ENCODE results near the gene ERBB2. TPM values are rescaled to one million over a fixed set of nuclear protein-coding genes. Genes with fewer than 3 reads are reported as not detected.

Gene ERBB2
- total RNA-seq, 2 experiments from 2014 or later: 6.4 to 6.6 TPM

- no peak overlapping the region for H3K27ac Mint-ChIP-seq
- H3K4me3 Mint-ChIP-seq: no peak overlapping the region
- DNase-seq: peak; percentile 29
- no peaks in the 10 kb centered on the region for H3K27me3 Mint-ChIP-seq
- H3K9me3 Mint-ChIP-seq: no peaks in the 10 kb centered on the region
- H3K4me1 Mint-ChIP-seq: peaks cover 16% of the 10 kb centered on the region
- H3K36me3 Mint-ChIP-seq: peaks cover 2% of the 10 kb centered on the region
- no peak for ATAC-seq (ENCODE audit: low read depth)
- POLR2A ChIA-PET: no interaction called here
These were observed 50.5 kb downstream of the ERBB2 start for GRCh38 chr17:39750131-39751015.

- no peak for ATAC-seq (ENCODE audit: low read depth)
- H3K9me3 Mint-ChIP-seq: no peaks in the 10 kb centered on the region
- no peak overlapping the region for H3K4me3 Mint-ChIP-seq
- no peak for DNase-seq
- H3K4me1 Mint-ChIP-seq: peaks cover 22% of the 10 kb centered on the region
- peaks cover 2% of the 10 kb centered on the region for H3K36me3 Mint-ChIP-seq
- no peak overlapping the region for H3K27ac Mint-ChIP-seq
- POLR2A ChIA-PET: no interaction called here
- H3K27me3 Mint-ChIP-seq: no peaks in the 10 kb centered on the region
These were observed 51.2 kb downstream of the ERBB2 start for GRCh38 chr17:39751016-39751543.

GRCh38 chr17:39751637-39752036, 51.8 kb downstream of the ERBB2 start:
- POLR2A ChIA-PET: interaction anchor here (0.6 kb wide), 1 partner anchor 17 kb away, joined by 3 read pairs; no protein-coding TSS in a partner anchor
- no peak overlapping the region for H3K4me3 Mint-ChIP-seq

GRCh38 chr17:39752241-39752881, 52.5 kb downstream of the ERBB2 start:
- POLR2A ChIA-PET: interaction anchor here (0.6 to 1.8 kb wide), 5 partner anchors 18 to 228 kb away, joined by 3 to 5 read pairs (median 3); partner anchors contain the start of gene PSMD3
- H3K27ac Mint-ChIP-seq: peak overlapping the region; percentile 83
- H3K4me1 Mint-ChIP-seq: peaks cover 30% of the 10 kb centered on the region
- DNase-seq: peak; percentile 8
- no peak for ATAC-seq (ENCODE audit: low read depth)
- H3K9me3 Mint-ChIP-seq: no peaks in the 10 kb centered on the region
- peaks cover 2% of the 10 kb centered on the region for H3K36me3 Mint-ChIP-seq
- H3K27me3 Mint-ChIP-seq: no peaks in the 10 kb centered on the region
- peak overlapping the region; percentile 76 for H3K4me3 Mint-ChIP-seq

More at GRCh38 chr17:39751637-39752036, 51.8 kb downstream of the ERBB2 start:
- H3K27ac Mint-ChIP-seq: no peak overlapping the region
- H3K36me3 Mint-ChIP-seq: peaks cover 2% of the 10 kb centered on the region
- H3K9me3 Mint-ChIP-seq: no peaks in the 10 kb centered on the region
- peak; percentile 23 for DNase-seq
- peaks cover 25% of the 10 kb centered on the region for H3K4me1 Mint-ChIP-seq
- H3K27me3 Mint-ChIP-seq: no peaks in the 10 kb centered on the region
- no peak for ATAC-seq (ENCODE audit: low read depth)

- ATAC-seq (ENCODE audit: low read depth): peak; percentile 19
- Mint-ChIP-seq H3K36me3 (peaks cover 5% of the 10 kb centered on the region), H3K4me1 (peaks cover 43% of the 10 kb centered on the region), H3K27me3 (no peaks in the 10 kb centered on the region), H3K9me3 (no peaks in the 10 kb centered on the region), H3K4me3 (peak overlapping the region; percentile 88), H3K27ac (peak overlapping the region; percentile 93)
- POLR2A ChIA-PET: interaction anchor here (1.1 to 1.8 kb wide), 4 partner anchors 40 to 227 kb away, joined by 3 to 5 read pairs (median 3); partner anchors contain the start of gene PSMD3
- no peak for DNase-seq
These were observed 53.8 kb downstream of the ERBB2 start for GRCh38 chr17:39753514-39754160.

- Mint-ChIP-seq H3K27ac (peak overlapping the region; percentile 93), H3K9me3 (no peaks in the 10 kb centered on the region), H3K27me3 (no peaks in the 10 kb centered on the region), H3K36me3 (peaks cover 10% of the 10 kb centered on the region), H3K4me3 (peak overlapping the region; percentile 88), H3K4me1 (peaks cover 47% of the 10 kb centered on the region)
- peak; percentile 99 for DNase-seq
- POLR2A ChIA-PET: interaction anchor here (0.6 to 2.5 kb wide), 15 partner anchors 15 to 226 kb away, joined by 3 to 17 read pairs (median 5); partner anchors contain the start of genes IKZF3, LRRC3C, MIEN1 and ORMDL3
- peak; percentile 90 for ATAC-seq (ENCODE audit: low read depth)
These were observed 54.5 kb downstream of the ERBB2 start for GRCh38 chr17:39754161-39754957.

- H3K36me3 Mint-ChIP-seq: peaks cover 10% of the 10 kb centered on the region
- H3K27me3 Mint-ChIP-seq: no peaks in the 10 kb centered on the region
- H3K9me3 Mint-ChIP-seq: no peaks in the 10 kb centered on the region
- POLR2A ChIA-PET: interaction anchor here (0.6 to 2.5 kb wide), 16 partner anchors 15 to 267 kb away, joined by 3 to 17 read pairs (median 4); partner anchors contain the start of genes IKZF3, LRRC3C, MIEN1 and ORMDL3
- no peak for DNase-seq
- no peak for ATAC-seq (ENCODE audit: low read depth)
- H3K27ac Mint-ChIP-seq: peak overlapping the region; percentile 83
- peaks cover 52% of the 10 kb centered on the region for H3K4me1 Mint-ChIP-seq
- H3K4me3 Mint-ChIP-seq: peak overlapping the region; percentile 63
These were observed 55.2 kb downstream of the ERBB2 start for GRCh38 chr17:39754958-39755553.

- peak overlapping the region; percentile 83 for H3K27ac Mint-ChIP-seq
These were observed 55.9 kb downstream of the ERBB2 start for GRCh38 chr17:39755554-39756379.

GRCh38 chr17:39756380-39757079, 56.7 kb downstream of the ERBB2 start:
- H3K27me3 Mint-ChIP-seq: no peaks in the 10 kb centered on the region
- H3K9me3 Mint-ChIP-seq: no peaks in the 10 kb centered on the region
- H3K36me3 Mint-ChIP-seq: peaks cover 16% of the 10 kb centered on the region
- DNase-seq (peak; percentile 55), ATAC-seq (ENCODE audit: low read depth) (no peak)
- H3K27ac Mint-ChIP-seq: peak overlapping the region; percentile 83
- POLR2A ChIA-PET: interaction anchor here (0.7 to 2.5 kb wide), 7 partner anchors 13 to 224 kb away, joined by 3 to 17 read pairs (median 9); partner anchors contain the start of genes LRRC3C, MIEN1, ORMDL3 and PSMD3
- H3K4me1 Mint-ChIP-seq: peaks cover 55% of the 10 kb centered on the region
- peak overlapping the region; percentile 63 for H3K4me3 Mint-ChIP-seq

More at GRCh38 chr17:39755554-39756379, 55.9 kb downstream of the ERBB2 start:
- DNase-seq (peak; percentile 55), ATAC-seq (ENCODE audit: low read depth) (no peak)
- POLR2A ChIA-PET: interaction anchor here (0.7 to 2.5 kb wide), 14 partner anchors 14 to 266 kb away, joined by 3 to 17 read pairs (median 6); partner anchors contain the start of genes LRRC3C, MIEN1, ORMDL3 and PSMD3
- Mint-ChIP-seq H3K27me3 (no peaks in the 10 kb centered on the region), H3K4me1 (peaks cover 52% of the 10 kb centered on the region), H3K9me3 (no peaks in the 10 kb centered on the region), H3K36me3 (peaks cover 12% of the 10 kb centered on the region), H3K4me3 (peak overlapping the region; percentile 63)

- Mint-ChIP-seq H3K4me1 (peaks cover 54% of the 10 kb centered on the region), H3K9me3 (no peaks in the 10 kb centered on the region), H3K4me3 (peak overlapping the region; percentile 54), H3K27ac (peak overlapping the region; percentile 70), H3K36me3 (peaks cover 17% of the 10 kb centered on the region), H3K27me3 (no peaks in the 10 kb centered on the region)
- DNase-seq: no peak
- POLR2A ChIA-PET: interaction anchor here (1.7 to 2.3 kb wide), 2 partner anchors 105 to 223 kb away, joined by 6 to 8 read pairs; partner anchors contain the start of gene PSMD3
- ATAC-seq (ENCODE audit: low read depth): no peak
These were observed 57.4 kb downstream of the ERBB2 start for GRCh38 chr17:39757176-39757662.
